Neural cell (in vitro differentiated cells): Measurements from ENCODE around the gene OR1M1.
"Not testable (repeated sequence)": the region's sequence is repeated elsewhere in the genome, so short reads cannot be mapped to it uniquely, and the experiment has no call there.

Source experiments
- CTCF ChIP-seq: fragments of 450-650 bp; IDR thresholded peaks from 2 replicates; pipeline ENCODE4 v1.5.1; 2014; ENCODE audit warnings: antibody characterized with exemption, mild to moderate bottlenecking, moderate library complexity; ENCODE audit not compliant: poor library complexity, severe bottlenecking
- EZH2 ChIP-seq: fragments of 200-600, 300-800 bp; shearing (Covaris generic), sonication (generic); IDR thresholded peaks from 2 replicates; pipeline ENCODE4 v1.6.1; 2014; ENCODE audit warnings: antibody characterized with exemption, low read length, borderline replicate concordance, mild to moderate bottlenecking; ENCODE audit not compliant: insufficient read depth, poor library complexity, severe bottlenecking
- MXI1 ChIP-seq: fragments of 450-650 bp; conservative IDR thresholded peaks from 2 replicates; pipeline ENCODE4 v1.6.1; 2014; ENCODE audit warnings: antibody characterized with exemption, mild to moderate bottlenecking; ENCODE audit not compliant: poor library complexity, severe bottlenecking
- POLR2AphosphoS5 ChIP-seq: IDR thresholded peaks from 2 replicates; pipeline ENCODE4 v1.6.1; 2012
- RAD21 ChIP-seq: fragments of 450-650 bp; conservative IDR thresholded peaks from 2 replicates; pipeline ENCODE4 v1.6.1; 2014; ENCODE audit warnings: antibody characterized with exemption, mild to moderate bottlenecking, moderate library complexity
- REST ChIP-seq: IDR thresholded peaks from 2 replicates; pipeline ENCODE4 v1.6.1; 2012; ENCODE audit warnings: borderline replicate concordance
- TAF1 ChIP-seq: IDR thresholded peaks from 2 replicates; pipeline ENCODE4 v1.6.1; 2012; ENCODE audit warnings: low read depth

- TF ChIP-seq POLR2AphosphoS5, CTCF, TAF1, MXI1, RAD21, EZH2, REST: not testable (repeated sequence)
Measured at GRCh38 chr19:9053674-9054073, 33.2 kb upstream of the OR1M1 start.
